Endothelial cell (in vitro differentiated cells): ENCODE measurements around the gene YAE1. TPM values are rescaled to one million over a fixed set of nuclear protein-coding genes. Genes with fewer than 3 reads are reported as not detected.

ENCODE experiments used
- DNase-seq: peaks from one replicate; pipeline ENCODE4 v3.0.0; 2021; ENCODE audit warnings: low spot score
- H3K27ac Mint-ChIP-seq: one replicate; pipeline ENCODE4 v1.8.0; 2021; ENCODE audit warnings: mixed read lengths, inconsistent platforms; ENCODE audit not compliant: unreplicated experiment
- H3K27me3 Mint-ChIP-seq: one replicate; pipeline ENCODE4 v1.8.0; 2021; ENCODE audit warnings: mild to moderate bottlenecking, moderate library complexity, mixed read lengths, inconsistent platforms; ENCODE audit not compliant: unreplicated experiment
- H3K36me3 Mint-ChIP-seq: one replicate; pipeline ENCODE4 v1.8.0; 2021; ENCODE audit warnings: mild to moderate bottlenecking, low read depth, mixed read lengths, inconsistent platforms; ENCODE audit not compliant: unreplicated experiment
- H3K4me1 Mint-ChIP-seq: one replicate; pipeline ENCODE4 v1.8.0; 2021; ENCODE audit warnings: mild to moderate bottlenecking, mixed read lengths, inconsistent platforms; ENCODE audit not compliant: unreplicated experiment
- H3K4me3 Mint-ChIP-seq: one replicate; pipeline ENCODE4 v1.8.0; 2021; ENCODE audit warnings: mild to moderate bottlenecking, mixed read lengths, inconsistent platforms; ENCODE audit not compliant: unreplicated experiment
- H3K9me3 Mint-ChIP-seq: one replicate; pipeline ENCODE4 v1.8.0; 2021; ENCODE audit warnings: mixed read lengths, inconsistent platforms; ENCODE audit not compliant: unreplicated experiment
- CTCF ChIP-seq: fragments of 200-600 bp; sonication (generic); IDR thresholded peaks from one replicate; pipeline ENCODE4 v1.5.0; 2021; ENCODE audit warnings: antibody characterized with exemption; ENCODE audit not compliant: unreplicated experiment
- total RNA-seq: library from RNA; stranded (reverse); fragmentation: NEBNext Ultra II Directional; extraction: Animal tissue kit (Norgen Biotek cat#: 25700); gene quantifications from one replicate; pipeline ENCODE4 v1.2.1, GENCODE V29; 2021; ENCODE audit not compliant: unreplicated experiment

Gene YAE1
- total RNA-seq, 1 donor from 2014 or later, result 13.4 TPM

DNA sequence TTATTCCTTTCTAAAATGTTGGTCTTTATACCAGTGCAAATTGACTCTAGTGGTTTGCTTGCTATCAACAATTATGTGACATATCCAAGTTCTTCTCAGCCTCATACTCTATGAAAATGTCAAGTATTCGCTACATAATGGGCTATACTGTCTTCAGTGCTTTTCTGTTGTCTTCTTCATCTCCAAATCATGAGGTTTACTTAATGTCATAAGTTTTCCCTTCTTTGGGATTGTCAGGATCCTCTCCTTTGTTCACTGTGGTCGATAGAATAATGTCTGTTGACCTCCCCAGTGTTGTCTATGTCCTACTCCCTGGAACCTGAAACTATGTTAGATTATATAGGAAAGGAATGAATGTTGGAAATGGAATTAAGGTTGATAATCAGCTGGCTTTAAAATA is 40.7 kb downstream of the YAE1 start:
- Mint-ChIP-seq H3K27me3 (peaks cover 5% of the 10 kb centered on the region), H3K9me3 (no peaks in the 10 kb centered on the region), H3K4me1 (peaks cover 75% of the 10 kb centered on the region), H3K36me3 (no peaks in the 10 kb centered on the region), H3K27ac (peak overlapping the region; percentile 98), H3K4me3 (no peak overlapping the region)
- no peak for TF ChIP-seq CTCF
- DNase-seq, result no peak

GRCh38 chr7:39607865-39608264 is 41.7 kb downstream of the YAE1 start:
- Mint-ChIP-seq H3K36me3 (no peaks in the 10 kb centered on the region), H3K27me3 (peaks cover 5% of the 10 kb centered on the region), H3K27ac (peak overlapping the region; percentile 98), H3K4me1 (peaks cover 73% of the 10 kb centered on the region), H3K9me3 (no peaks in the 10 kb centered on the region), H3K4me3 (peak overlapping the region; percentile 63)
- DNase-seq, result no peak
- no peak for TF ChIP-seq CTCF

DNA sequence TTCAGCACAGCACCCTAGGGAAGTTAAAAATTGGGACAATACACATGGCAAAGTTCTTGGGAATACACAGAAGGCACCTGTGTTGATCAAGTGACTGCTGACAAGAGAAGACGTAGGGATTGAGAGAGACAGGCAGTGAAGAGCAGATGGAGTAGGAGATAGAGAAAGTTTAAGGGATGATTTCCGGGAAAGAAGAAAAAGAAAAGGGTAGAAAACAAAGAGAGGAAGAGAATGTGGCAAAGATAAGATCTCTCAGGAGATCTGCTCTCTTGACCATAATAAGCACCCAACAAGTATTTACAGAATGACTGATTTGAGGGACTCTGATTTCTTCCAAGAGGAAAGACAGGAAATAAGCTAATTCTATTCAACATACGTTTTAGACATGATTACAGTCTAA is 42.1 kb downstream of the YAE1 start:
- Mint-ChIP-seq H3K4me1 (peaks cover 76% of the 10 kb centered on the region), H3K9me3 (no peaks in the 10 kb centered on the region), H3K4me3 (peak overlapping the region; percentile 63), H3K27ac (peak overlapping the region; percentile 98), H3K27me3 (peaks cover 5% of the 10 kb centered on the region), H3K36me3 (no peaks in the 10 kb centered on the region)
- no peak for DNase-seq
- no peak for TF ChIP-seq CTCF

GRCh38 chr7:39609113-39609934 is 43.1 kb downstream of the YAE1 start:
- DNase-seq, result peak; percentile 55

More at GRCh38 chr7:39609113-39609934, 43.1 kb downstream of the YAE1 start:
- Mint-ChIP-seq H3K27me3 (peaks cover 5% of the 10 kb centered on the region), H3K36me3 (no peaks in the 10 kb centered on the region), H3K4me3 (peak overlapping the region; percentile 35), H3K9me3 (no peaks in the 10 kb centered on the region), H3K4me1 (peaks cover 74% of the 10 kb centered on the region), H3K27ac (peak overlapping the region; percentile 98)
- no peak for TF ChIP-seq CTCF
